GM13976 (cell line): ENCODE data around the gene MXD1.

Source experiments
- DNase-seq: peaks from one replicate; pipeline ENCODE4 v3.0.0; 2012; ENCODE audit warnings: low spot score
- CTCF ChIP-seq: IDR thresholded peaks from 2 replicates; pipeline ENCODE4 v1.5.1; 2012; ENCODE audit warnings: borderline replicate concordance, mild to moderate bottlenecking; ENCODE audit not compliant: insufficient read depth; ENCODE audit errors: extremely low read depth, missing control alignments, control extremely low read depth
- in situ Hi-C: fragments of 300-500 bp; cut with MboI; formaldehyde crosslinking; loops from one replicate; pipeline ENCODE4 v1.12.0; 2022; ENCODE audit warnings: low sequenced_read_pairs, mixed read lengths, inconsistent platforms; ENCODE audit not compliant: unreplicated experiment

The MXD1 gene

GRCh38 chr2:69902213-69902922 is 12.5 kb upstream of the MXD1 start:
- DNase-seq: no peak
- TF ChIP-seq CTCF: no peak
- in situ Hi-C loops: loop anchor here (10.0 to 25.0 kb wide), 2 partner anchors 178 to 385 kb away; partner anchors contain the start of gene SNRPG

GRCh38 chr2:69907216-69907615 is 7.7 kb upstream of the MXD1 start:
- no peak for DNase-seq
- in situ Hi-C loops: loop anchor here (10.0 to 25.0 kb wide), 2 partner anchors 182 to 380 kb away; partner anchors contain the start of gene SNRPG
- TF ChIP-seq CTCF: no peak

GRCh38 chr2:69911985-69912563 is 2.8 kb upstream of the MXD1 start:
- peak; percentile 46 for DNase-seq
- peak; percentile 24 for TF ChIP-seq CTCF
- in situ Hi-C loops: loop anchor here (10.0 to 25.0 kb wide), 3 partner anchors 153 to 375 kb away; partner anchors contain the start of gene SNRPG

GRCh38 chr2:69914164-69914949 is 552 bp upstream of the MXD1 start:
- in situ Hi-C loops: loop anchor here (10.0 to 25.0 kb wide), 3 partner anchors 150 to 373 kb away; partner anchors contain the start of gene SNRPG
- TF ChIP-seq CTCF: peak; percentile 52
- DNase-seq: no peak

- no peak for DNase-seq
- TF ChIP-seq CTCF: no peak
- in situ Hi-C loops: loop anchor here (10.0 to 25.0 kb wide), 3 partner anchors 149 to 371 kb away; partner anchors contain the start of gene SNRPG
These were observed 1.2 kb downstream of the MXD1 start for GRCh38 chr2:69916106-69916505.

GRCh38 chr2:69917852-69918251 is 2.9 kb downstream of the MXD1 start:
- in situ Hi-C loops: loop anchor here (10.0 to 25.0 kb wide), 3 partner anchors 147 to 369 kb away; partner anchors contain the start of gene SNRPG
- no peak for DNase-seq
- no peak for TF ChIP-seq CTCF
